Ovary (tissue), 9 donors: ENCODE data around the gene CRYBA2. TPM values are rescaled to one million over a fixed set of nuclear protein-coding genes. Genes with fewer than 3 reads are reported as not detected.

Source experiments
- DNase-seq, 5 donors: peaks; one replicate each; pipeline ENCODE4 v3.0.0-alpha.2; 2019 to 2020
- H3K27ac ChIP-seq, 2 donors: fragments of 200-600 bp; one replicate each; pipeline versions ENCODE4 v1.5.1 to v1.8.0; 2019 to 2022
- H3K27me3 ChIP-seq: fragments of 200-600 bp; one replicate; pipeline ENCODE4 v1.8.0; 2022
- H3K36me3 ChIP-seq: fragments of 200-600 bp; sonication (generic); one replicate; pipeline ENCODE4 v1.5.1; 2019
- H3K4me1 ChIP-seq: one replicate; pipeline ENCODE4 v1.8.1; 2013; ENCODE audit warnings: mild to moderate bottlenecking, moderate library complexity; ENCODE audit not compliant: insufficient read depth
- H3K4me3 ChIP-seq: fragments of 200-600 bp; sonication (generic); one replicate; pipeline ENCODE4 v1.5.1; 2017
- H3K9me3 ChIP-seq, 2 donors: fragments of 200-600 bp in 1 of 2; sonication (generic) in 1 of 2; one replicate each; pipeline versions ENCODE4 v1.5.1 to v1.8.1; 2013 to 2019; ENCODE audit warnings: mild to moderate bottlenecking in 1 of 2, moderate library complexity in 1 of 2
- CTCF ChIP-seq, 3 donors: fragments of 450-650 bp in 2 of 3; fragments of 200-600 bp in 1 of 3; IDR thresholded peaks; one replicate each; pipeline versions ENCODE4 v1.5.1 to v1.8.0; 2016 to 2022; ENCODE audit warnings: antibody characterized with exemption in 3 of 3, mild to moderate bottlenecking in 1 of 3
- EP300 ChIP-seq: sonication (generic); formaldehyde crosslinking; IDR thresholded peaks from one replicate; pipeline ENCODE4 v1.6.1; 2017; ENCODE audit warnings: antibody characterized with exemption
- POLR2A ChIP-seq: fragments of 450-650 bp; IDR thresholded peaks from one replicate; pipeline ENCODE4 v1.6.1; 2017; ENCODE audit warnings: antibody characterized with exemption, mild to moderate bottlenecking, moderate library complexity
- WGBS, 3 donors: extraction: QIAGEN DNeasy Blood & Tissue Kit in 1 of 3; methylation state at CpG; one replicate each; pipeline versions ENCODE4 v1.1.5 to v1.1.7; 2013 to 2017; 5-methylcytosine and 5-hydroxymethylcytosine counted together
- intact Hi-C, 4 donors: fragments of 100-400 bp; cut with DNase I; formaldehyde crosslinking; loops; one replicate each; pipeline versions ENCODE4 v1.11.0 to v1.15.1; 2022 to 2023
- polyA plus RNA-seq, 2 donors: library from polyadenylated mRNA; stranded (reverse); fragments of 200-250 nt in 1 of 2; fragments of 350-450 nt in 1 of 2; fragmentation: Illumina TruSeq in 1 of 2; extraction: RNeasy Lipid Tissue Mini Kit (QIAGEN cat#74804) in 1 of 2; gene quantifications; one replicate each; pipeline ENCODE4 v1.2.3, GENCODE V29; 2013 to 2014
- total RNA-seq, 7 donors: library from RNA; depleted of rRNA in 2 of 7; stranded (reverse); fragments of >200 nt in 2 of 7; fragmentation: NEBNext Ultra II Directional in 3 of 7; extraction: Animal tissue kit (Norgen Biotek cat#: 25700) in 3 of 7; gene quantifications; one replicate each; pipeline versions ENCODE4 v1.1.0 to v1.2.4, GENCODE V29; 2016 to 2023
- donor health status: DM: no; HTN: no; CAD: no; lungs with moderate emphysema.
- donor health status: DM: no; HTN: no; CAD: no.
- donor health status: Bipolar disorder and iron deficiency.
- donor health status: DM: yes; HTN: yes; CAD: no.
- donor health status: DM: no; HTN: no; CAD: no.
- donor health status: DM: yes; HTN: yes; CAD: no.

CRYBA2 gene
- total and polyA plus RNA-seq, 9 donors = not detected

DNA sequence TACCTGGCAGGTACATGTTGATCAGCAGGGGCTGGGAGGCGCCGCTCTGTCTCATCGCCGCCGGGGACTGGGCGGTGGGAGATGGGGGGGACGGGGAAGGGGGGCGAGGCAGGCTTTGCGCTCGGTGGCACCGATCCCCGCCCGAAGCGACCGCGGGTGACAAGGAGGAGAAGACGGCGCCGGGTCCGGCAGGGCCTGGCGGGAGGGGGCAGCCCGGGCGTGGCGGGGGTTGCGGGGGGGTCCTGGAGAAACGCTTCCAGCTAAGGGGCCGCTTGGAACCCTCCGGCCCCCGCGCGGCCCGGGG lies 8.2 kb downstream of the CRYBA2 start, which contains the start of gene FEV:
Gene FEV, minus strand, starts transcription at position 164 of the 304 bp plus-strand sequence. Its CDS starts 109 bp downstream, at position 55.
- Histone ChIP-seq H3K4me3 (no peak within 1 kb of the TSS), H3K27me3 (peaks cover 11% of the 10 kb centered on the region), H3K36me3 (no peaks in the 10 kb centered on the region), H3K9me3 (no peaks in the 10 kb centered on the region), H3K4me1 (peaks cover 15% of the 10 kb centered on the region), H3K27ac (no peak within 1 kb of the TSS)
- DNase-seq = no peak
- WGBS, 3 donors = 0 to 2% (median 1%) methylated on average over 15 to 32 of the region's 32 CpGs
- intact Hi-C loops = no loop called here
- TF ChIP-seq EP300 = no peak
- no peak for TF ChIP-seq POLR2A
- no peak for TF ChIP-seq CTCF (IDR thresholded peaks at IDR 0.05)

DNA sequence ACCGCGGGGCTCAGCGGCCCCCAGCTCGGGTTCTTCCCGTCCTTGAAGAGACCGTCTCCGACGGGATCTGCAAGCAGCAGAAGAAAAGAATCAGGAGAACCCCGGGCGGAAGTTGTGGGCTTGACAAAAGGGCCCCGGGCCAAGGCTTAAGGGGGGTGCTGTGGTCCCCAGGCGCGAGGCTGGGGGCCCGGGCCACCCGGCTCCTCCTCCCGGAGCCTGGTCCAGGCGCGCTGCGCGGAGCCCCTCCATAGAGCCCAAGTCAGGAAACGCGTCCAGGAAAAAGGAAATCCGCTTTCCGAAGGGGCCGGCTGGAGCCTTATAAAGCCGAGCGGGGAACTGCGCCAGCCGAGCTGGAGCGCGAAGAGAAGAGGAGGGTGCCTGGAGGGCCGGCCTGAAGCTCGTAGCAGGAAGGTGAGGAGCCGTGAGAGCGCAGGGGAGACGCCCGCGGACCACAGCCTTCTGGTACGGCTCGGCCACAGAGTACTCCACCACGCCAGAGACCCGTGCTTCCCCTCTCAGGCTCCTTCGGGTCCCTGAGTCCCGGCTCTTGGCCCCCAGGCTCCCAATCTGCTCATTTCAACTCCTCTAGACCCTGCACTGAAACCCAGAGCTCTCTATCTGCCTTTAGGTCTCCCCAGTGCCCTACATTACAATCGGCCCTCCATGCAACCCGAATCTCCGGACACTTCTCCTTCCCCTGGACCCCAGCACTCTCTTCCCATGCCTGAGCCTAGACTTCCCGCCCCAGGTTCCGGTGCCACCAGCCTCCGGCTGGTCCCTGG lies 8.8 kb downstream of the CRYBA2 start:
- 0 to 1% (median 1%) methylated on average over 50 of the region's 50 CpGs for WGBS, 3 donors
- Histone ChIP-seq H3K27me3 (peaks cover 11% of the 10 kb centered on the region), H3K27ac (no peak overlapping the region), H3K9me3 (no peaks in the 10 kb centered on the region), H3K4me3 (no peak overlapping the region), H3K4me1 (peaks cover 15% of the 10 kb centered on the region), H3K36me3 (no peaks in the 10 kb centered on the region)
- intact Hi-C loops = no loop called here
- TF ChIP-seq POLR2A (no peak), CTCF (IDR thresholded peaks at IDR 0.05) (no peak)
- DNase-seq = no peak

DNA sequence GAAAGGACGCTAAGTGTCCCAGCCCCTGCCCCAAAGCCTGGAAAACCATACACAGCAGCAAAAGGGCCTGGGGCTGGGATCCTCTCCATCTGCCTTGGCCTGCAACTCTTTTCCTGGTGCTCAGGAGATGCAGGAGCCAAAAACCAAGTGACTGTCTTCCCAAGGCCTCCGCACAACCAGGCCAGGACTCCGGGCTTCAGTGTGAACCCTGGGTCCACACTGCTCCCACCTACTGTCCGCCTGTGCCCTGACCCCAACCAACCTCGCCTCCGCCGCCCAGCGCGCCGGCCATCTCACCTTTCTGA lies 9.3 kb downstream of the CRYBA2 start:
- no peaks in the 10 kb centered on the region for H3K36me3 ChIP-seq
- no peak overlapping the region for H3K27ac ChIP-seq
- no peak for DNase-seq
- peaks cover 15% of the 10 kb centered on the region for H3K4me1 ChIP-seq
- 7 to 10% (median 8%) methylated on average over 10 of the region's 10 CpGs for WGBS, 3 donors
- no peaks in the 10 kb centered on the region for H3K9me3 ChIP-seq
- H3K4me3 ChIP-seq = no peak overlapping the region
- intact Hi-C loops = no loop called here
- TF ChIP-seq EP300 (no peak), CTCF (IDR thresholded peaks at IDR 0.05) (no peak), POLR2A (no peak)
- H3K27me3 ChIP-seq = peaks cover 11% of the 10 kb centered on the region

DNA sequence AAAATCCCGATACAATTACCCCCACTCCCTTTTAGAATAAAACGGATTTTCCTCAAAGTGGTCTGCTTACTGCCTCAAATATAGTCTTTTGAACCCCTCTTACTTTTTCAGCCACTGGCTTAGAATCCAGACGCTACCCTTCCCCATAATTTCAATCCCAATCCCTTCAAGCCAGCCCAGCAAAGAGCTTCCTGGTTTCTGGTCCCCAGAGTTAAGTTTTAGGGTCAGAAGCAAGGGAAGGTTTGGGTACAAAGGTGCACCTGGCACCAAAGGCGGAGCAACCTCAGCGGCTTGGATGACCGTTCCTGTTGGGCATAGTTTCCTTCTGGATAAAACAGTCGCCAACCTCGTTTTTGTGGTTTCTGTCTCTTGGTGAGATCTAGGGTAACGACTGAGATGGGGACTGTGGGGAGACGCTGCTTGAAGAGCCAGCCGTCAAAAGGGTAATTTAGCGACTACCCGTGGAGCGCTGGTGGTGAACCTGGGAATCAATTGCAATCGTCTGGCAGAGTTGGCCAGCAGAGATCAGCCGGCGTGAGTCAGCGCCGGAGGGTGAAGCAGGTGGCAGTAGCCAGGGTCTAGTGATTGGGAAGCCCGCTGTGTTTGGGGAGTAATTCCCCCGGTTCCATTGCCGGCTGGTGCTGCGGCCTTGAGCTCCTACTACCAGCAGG lies 9.8 kb downstream of the CRYBA2 start:
- intact Hi-C loops = no loop called here
- 13 to 22% (median 19%) methylated on average over 23 of the region's 23 CpGs for WGBS, 3 donors
- no peaks in the 10 kb centered on the region for H3K36me3 ChIP-seq
- TF ChIP-seq POLR2A (no peak), CTCF (IDR thresholded peaks at IDR 0.05) (no peak), EP300 (no peak)
- H3K27me3 ChIP-seq = peaks cover 10% of the 10 kb centered on the region
- no peak for DNase-seq
- no peak overlapping the region for H3K4me3 ChIP-seq
- peaks cover 15% of the 10 kb centered on the region for H3K4me1 ChIP-seq
- H3K27ac ChIP-seq = no peak overlapping the region
- no peaks in the 10 kb centered on the region for H3K9me3 ChIP-seq
